ENCODE results near the gene SMIM1. TPM values are rescaled to one million over a fixed set of nuclear protein-coding genes. Genes with fewer than 3 reads are reported as not detected.
"Not testable (repeated sequence)": the region's sequence is repeated elsewhere in the genome, so short reads cannot be mapped to it uniquely, and the experiment has no call there.

SMIM1 gene
- total and polyA plus RNA-seq, 5 donors from 2014 or later, result 0.62 to 1.2 (median 0.81) TPM

DNA sequence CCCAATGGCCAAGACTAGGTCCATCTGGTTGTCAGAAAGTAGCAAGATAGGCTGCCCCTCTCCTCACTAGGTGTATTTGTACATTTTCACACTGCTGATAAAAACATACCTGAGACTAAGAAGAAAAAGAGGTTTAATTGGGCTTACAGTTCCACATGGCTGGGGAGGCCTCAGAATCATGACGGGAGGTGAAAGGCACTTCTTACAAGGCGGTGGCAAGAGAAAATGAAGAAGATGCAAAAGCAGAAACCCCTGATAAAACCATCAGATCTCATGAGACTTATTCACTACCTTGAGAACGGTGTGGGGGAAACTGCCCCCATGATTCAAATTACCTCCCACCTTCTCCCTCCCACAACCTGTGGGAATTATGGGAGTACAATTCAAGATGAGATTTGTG lies 28.2 kb downstream of the SMIM1 start:
- not testable (repeated sequence) for H3K36me3 Mint-ChIP-seq; H3K27ac ChIP-seq (ENCODE audit: insufficient read depth, low read length, poor library complexity, severe bottlenecking); H3K27me3 ChIP-seq (ENCODE audit: control insufficient read depth, insufficient read depth, low read length); H3K9me3 ChIP-seq (ENCODE audit: control insufficient read depth in 2 of 2, low read length in 2 of 2); H3K9me3 Mint-ChIP-seq; H3K36me3 ChIP-seq (ENCODE audit: control insufficient read depth, insufficient read depth, low read length); ATAC-seq (ENCODE audit: low read depth in 2 of 2); DNase-seq; H3K4me1 ChIP-seq (ENCODE audit: control insufficient read depth, insufficient read depth, low read length, poor library complexity, severe bottlenecking); H3K4me3 ChIP-seq (ENCODE audit: low read depth, low read length)
- peak overlapping the region in 1 of 4 donors; percentile 65 for H3K4me3 Mint-ChIP-seq
- peak overlapping the region in 1 of 3 donors; percentile 48 for H3K27ac Mint-ChIP-seq
- peaks cover 10 to 19% (median 16%) of the 10 kb centered on the region in 4 donors for H3K4me1 Mint-ChIP-seq
- peaks cover 30% of the 10 kb centered on the region for H3K27me3 Mint-ChIP-seq

DNA sequence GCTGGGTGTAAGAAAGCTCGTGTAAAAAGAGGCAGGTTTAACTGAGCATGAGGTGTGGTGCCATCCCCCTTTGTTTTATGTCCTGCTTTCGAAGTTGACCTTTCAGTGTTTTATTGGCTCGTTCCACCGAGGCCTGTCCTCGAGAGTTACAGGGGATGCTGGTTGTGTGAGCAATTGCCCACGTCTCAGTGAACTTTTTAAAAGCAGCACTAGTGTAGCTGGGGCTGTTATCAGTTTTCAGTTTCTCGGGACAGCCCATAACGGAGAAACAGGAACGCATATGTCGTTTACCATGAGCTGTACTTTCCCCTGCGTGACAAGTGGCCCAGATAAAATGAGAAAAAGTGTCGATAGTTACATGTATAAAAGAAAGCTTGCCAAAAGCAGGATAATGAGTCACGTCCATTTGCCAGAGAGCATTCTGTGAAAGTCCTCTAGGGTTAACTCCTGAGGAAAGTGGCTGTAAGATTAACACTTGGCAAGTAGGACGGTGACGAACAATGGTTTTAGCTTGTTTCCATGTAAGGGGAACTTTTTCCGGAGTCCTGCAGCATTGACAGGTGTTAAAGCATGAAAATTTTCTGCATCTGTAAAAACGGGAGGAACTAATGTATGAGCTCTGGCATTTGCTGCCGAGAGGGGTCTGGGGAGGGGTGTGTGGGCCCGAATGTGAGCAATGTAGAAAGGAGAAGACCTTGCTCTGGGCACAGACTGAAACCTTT lies 31.5 kb downstream of the SMIM1 start:
- Histone ChIP-seq H3K36me3 (ENCODE audit: control insufficient read depth, insufficient read depth, low read length) (no peaks in the 10 kb centered on the region), H3K4me1 (ENCODE audit: control insufficient read depth, insufficient read depth, low read length, poor library complexity, severe bottlenecking) (no peaks in the 10 kb centered on the region), H3K9me3 (ENCODE audit: control insufficient read depth in 2 of 2, low read length in 2 of 2) (no peaks in the 10 kb centered on the region), H3K27ac (ENCODE audit: insufficient read depth, low read length, poor library complexity, severe bottlenecking) (no peak overlapping the region), H3K4me3 (ENCODE audit: low read depth, low read length) (no peak overlapping the region), H3K27me3 (ENCODE audit: control insufficient read depth, insufficient read depth, low read length) (peaks cover 8% of the 10 kb centered on the region)
- Mint-ChIP-seq H3K4me1 (peaks cover 3 to 8% (median 6%) of the 10 kb centered on the region in 4 donors), H3K27ac (no peak overlapping the region), H3K9me3 (peaks cover 0 to 2% (median 0%) of the 10 kb centered on the region in 7 donors), H3K4me3 (no peak overlapping the region), H3K27me3 (peaks cover 30% of the 10 kb centered on the region), H3K36me3 (peaks cover 3% of the 10 kb centered on the region)
- DNase-seq (no peak), ATAC-seq (ENCODE audit: low read depth in 2 of 2) (no peak)

DNA sequence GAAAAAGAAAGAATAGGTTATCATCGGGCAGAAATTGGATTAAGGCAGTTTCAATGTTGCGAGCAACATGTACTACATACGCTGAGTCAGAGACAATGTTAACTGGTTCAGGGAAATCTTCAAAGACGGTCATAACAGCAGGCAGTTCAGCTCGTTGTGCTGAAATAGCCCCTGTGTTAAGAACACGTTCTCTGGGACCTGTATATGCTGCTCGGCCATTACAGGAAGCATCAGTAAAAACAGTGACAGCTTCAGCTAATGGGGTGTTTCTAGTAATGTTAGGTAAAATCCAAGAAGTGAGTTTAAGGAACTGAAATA lies 32.0 kb downstream of the SMIM1 start:
- H3K27ac Mint-ChIP-seq; H3K27ac ChIP-seq (ENCODE audit: insufficient read depth, low read length, poor library complexity, severe bottlenecking); H3K9me3 ChIP-seq (ENCODE audit: control insufficient read depth in 2 of 2, low read length in 2 of 2); ATAC-seq (ENCODE audit: low read depth in 2 of 2); H3K36me3 Mint-ChIP-seq; H3K4me3 ChIP-seq (ENCODE audit: low read depth, low read length); H3K9me3 Mint-ChIP-seq; H3K4me1 Mint-ChIP-seq; H3K36me3 ChIP-seq (ENCODE audit: control insufficient read depth, insufficient read depth, low read length); H3K4me1 ChIP-seq (ENCODE audit: control insufficient read depth, insufficient read depth, low read length, poor library complexity, severe bottlenecking); H3K4me3 Mint-ChIP-seq; DNase-seq; H3K27me3 ChIP-seq (ENCODE audit: control insufficient read depth, insufficient read depth, low read length): not testable (repeated sequence)
- H3K27me3 Mint-ChIP-seq, result peaks cover 30% of the 10 kb centered on the region

DNA sequence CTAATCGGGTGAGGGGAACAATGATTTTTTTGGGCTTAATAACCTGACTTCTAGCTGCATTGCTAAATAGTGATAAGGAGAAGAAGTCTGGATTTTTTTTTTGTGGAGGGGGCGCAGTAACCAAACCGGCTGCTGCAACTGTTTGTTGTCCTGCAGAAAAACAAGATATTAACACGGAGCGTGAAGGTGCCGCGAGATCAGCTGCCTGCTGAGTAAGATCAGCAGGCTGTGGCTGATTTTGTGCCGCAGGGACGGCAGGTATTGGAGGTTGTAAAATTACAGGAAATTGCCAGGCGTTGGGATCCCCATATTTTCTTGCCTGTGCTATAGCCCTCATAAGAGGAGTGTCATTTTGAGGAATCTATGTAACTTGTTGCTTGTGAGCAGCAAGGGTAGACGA lies 32.5 kb downstream of the SMIM1 start:
- peaks cover 8% of the 10 kb centered on the region for H3K27me3 ChIP-seq (ENCODE audit: control insufficient read depth, insufficient read depth, low read length)
- H3K27ac ChIP-seq (ENCODE audit: insufficient read depth, low read length, poor library complexity, severe bottlenecking), result no peak overlapping the region
- Mint-ChIP-seq H3K36me3 (no peaks in the 10 kb centered on the region), H3K4me1 (peaks cover 3 to 8% (median 6%) of the 10 kb centered on the region in 4 donors), H3K27me3 (peaks cover 30% of the 10 kb centered on the region), H3K9me3 (peaks cover 0 to 2% (median 0%) of the 10 kb centered on the region in 7 donors), H3K4me3 (no peak overlapping the region), H3K27ac (peak overlapping the region in 1 of 3 donors; percentile 48)
- no peaks in the 10 kb centered on the region for H3K36me3 ChIP-seq (ENCODE audit: control insufficient read depth, insufficient read depth, low read length)
- no peak for ATAC-seq (ENCODE audit: low read depth in 2 of 2)
- H3K4me1 ChIP-seq (ENCODE audit: control insufficient read depth, insufficient read depth, low read length, poor library complexity, severe bottlenecking), result no peaks in the 10 kb centered on the region
- no peaks in the 10 kb centered on the region for H3K9me3 ChIP-seq (ENCODE audit: control insufficient read depth in 2 of 2, low read length in 2 of 2)
- DNase-seq, result no peak
- no peak overlapping the region for H3K4me3 ChIP-seq (ENCODE audit: low read depth, low read length)

DNA sequence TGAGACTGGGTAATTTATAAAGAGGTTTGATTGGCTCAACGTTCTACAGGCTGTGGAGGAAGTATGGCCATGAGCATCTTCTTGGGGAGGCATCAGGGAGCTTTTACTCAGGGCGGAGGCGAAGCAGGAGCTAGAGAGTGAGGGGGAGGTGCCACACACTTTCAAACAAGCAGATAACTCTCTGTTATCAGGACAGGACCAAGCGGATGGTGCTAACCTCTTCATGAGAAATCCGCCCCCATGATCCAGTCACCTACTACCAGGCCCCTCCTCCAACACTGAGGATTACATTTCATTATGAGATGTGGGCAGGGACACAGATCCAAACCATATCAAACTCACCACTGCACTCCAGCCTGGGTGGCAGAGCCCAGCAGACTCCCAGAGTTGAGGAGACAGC lies 35.2 kb downstream of the SMIM1 start:
- H3K4me1 ChIP-seq (ENCODE audit: control insufficient read depth, insufficient read depth, low read length, poor library complexity, severe bottlenecking), result no peaks in the 10 kb centered on the region
- Mint-ChIP-seq H3K4me1 (no peaks in the 10 kb centered on the region), H3K4me3 (no peak overlapping the region), H3K9me3 (peaks cover 0 to 2% (median 0%) of the 10 kb centered on the region in 7 donors), H3K27ac (no peak overlapping the region), H3K36me3 (no peaks in the 10 kb centered on the region), H3K27me3 (peaks cover 15% of the 10 kb centered on the region)
- H3K27me3 ChIP-seq (ENCODE audit: control insufficient read depth, insufficient read depth, low read length), result peaks cover 5% of the 10 kb centered on the region
- H3K9me3 ChIP-seq (ENCODE audit: control insufficient read depth in 2 of 2, low read length in 2 of 2), result no peaks in the 10 kb centered on the region
- H3K36me3 ChIP-seq (ENCODE audit: control insufficient read depth, insufficient read depth, low read length), result no peaks in the 10 kb centered on the region
- no peak for ATAC-seq (ENCODE audit: low read depth in 2 of 2)
- no peak overlapping the region for H3K4me3 ChIP-seq (ENCODE audit: low read depth, low read length)
- no peak for DNase-seq
- no peak overlapping the region for H3K27ac ChIP-seq (ENCODE audit: insufficient read depth, low read length, poor library complexity, severe bottlenecking)

DNA sequence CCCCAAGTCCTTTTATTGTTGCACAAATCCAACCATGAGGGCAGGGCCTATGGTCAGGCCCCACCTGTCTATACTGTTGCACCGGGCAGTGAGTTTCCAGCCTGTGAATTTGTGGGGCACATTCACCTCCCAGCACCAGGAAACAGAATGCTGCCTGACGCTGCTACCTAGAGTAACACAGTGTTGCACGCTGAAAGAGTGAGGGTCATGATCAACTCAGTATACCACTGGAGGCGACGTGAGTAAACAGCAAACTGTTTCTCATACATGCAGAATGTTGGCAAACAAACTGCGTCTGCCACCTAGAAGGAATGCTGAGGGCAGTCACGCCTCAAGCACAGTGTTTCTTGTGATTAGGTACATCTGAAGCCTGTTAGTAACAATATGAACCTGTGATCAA lies 37.1 kb downstream of the SMIM1 start:
- H3K27ac Mint-ChIP-seq, result no peak overlapping the region
- peaks cover 4% of the 10 kb centered on the region for H3K36me3 Mint-ChIP-seq
- Histone ChIP-seq H3K4me3 (ENCODE audit: low read depth, low read length) (no peak overlapping the region), H3K4me1 (ENCODE audit: control insufficient read depth, insufficient read depth, low read length, poor library complexity, severe bottlenecking) (no peaks in the 10 kb centered on the region), H3K27ac (ENCODE audit: insufficient read depth, low read length, poor library complexity, severe bottlenecking) (no peak overlapping the region), H3K27me3 (ENCODE audit: control insufficient read depth, insufficient read depth, low read length) (no peaks in the 10 kb centered on the region), H3K9me3 (ENCODE audit: control insufficient read depth in 2 of 2, low read length in 2 of 2) (no peaks in the 10 kb centered on the region), H3K36me3 (ENCODE audit: control insufficient read depth, insufficient read depth, low read length) (peaks cover 6% of the 10 kb centered on the region)
- DNase-seq, result no peak
- H3K4me3 Mint-ChIP-seq, result no peak overlapping the region
- ATAC-seq (ENCODE audit: low read depth in 2 of 2), result no peak
- peaks cover 6% of the 10 kb centered on the region for H3K27me3 Mint-ChIP-seq
- H3K4me1 Mint-ChIP-seq, result no peaks in the 10 kb centered on the region
- H3K9me3 Mint-ChIP-seq, result peaks cover 0 to 2% (median 0%) of the 10 kb centered on the region in 7 donors

DNA sequence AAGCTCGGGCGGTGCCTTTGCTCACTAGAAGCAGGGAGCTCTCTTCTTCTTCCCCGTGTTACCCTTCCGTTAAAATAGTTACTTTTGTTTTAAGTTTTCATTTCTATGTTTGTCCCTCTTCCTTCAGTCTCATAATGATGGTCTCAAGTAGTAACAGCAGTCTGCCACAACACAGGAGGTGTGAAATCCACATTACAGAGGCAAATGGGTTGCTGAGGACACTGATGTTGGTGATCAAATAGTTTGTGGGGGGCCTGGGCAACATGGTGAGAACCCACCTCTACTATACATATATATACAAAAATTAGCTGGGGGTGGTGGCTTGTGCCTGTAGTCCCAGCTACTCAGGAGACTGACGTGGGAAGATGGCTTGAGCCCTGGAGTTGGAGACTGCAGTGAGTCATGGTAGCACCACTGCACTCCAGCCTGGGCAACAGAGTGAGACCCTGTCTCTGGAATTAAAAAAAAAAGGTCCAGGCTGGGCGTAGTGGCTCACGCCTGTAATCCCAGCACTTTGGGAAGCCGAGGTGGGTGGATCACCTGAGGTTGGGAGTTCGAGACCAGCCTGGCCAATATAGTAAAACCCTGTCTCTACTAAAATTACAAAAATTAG lies 37.7 kb downstream of the SMIM1 start:
- H3K9me3 Mint-ChIP-seq; H3K27me3 ChIP-seq (ENCODE audit: control insufficient read depth, insufficient read depth, low read length); H3K4me3 ChIP-seq (ENCODE audit: low read depth, low read length); H3K9me3 ChIP-seq (ENCODE audit: control insufficient read depth in 2 of 2, low read length in 2 of 2); H3K4me1 Mint-ChIP-seq; H3K27ac Mint-ChIP-seq; H3K27me3 Mint-ChIP-seq; DNase-seq; H3K27ac ChIP-seq (ENCODE audit: insufficient read depth, low read length, poor library complexity, severe bottlenecking); H3K4me1 ChIP-seq (ENCODE audit: control insufficient read depth, insufficient read depth, low read length, poor library complexity, severe bottlenecking); ATAC-seq (ENCODE audit: low read depth in 2 of 2); H3K36me3 Mint-ChIP-seq; H3K4me3 Mint-ChIP-seq: not testable (repeated sequence)
- peaks cover 12% of the 10 kb centered on the region for H3K36me3 ChIP-seq (ENCODE audit: control insufficient read depth, insufficient read depth, low read length)

DNA sequence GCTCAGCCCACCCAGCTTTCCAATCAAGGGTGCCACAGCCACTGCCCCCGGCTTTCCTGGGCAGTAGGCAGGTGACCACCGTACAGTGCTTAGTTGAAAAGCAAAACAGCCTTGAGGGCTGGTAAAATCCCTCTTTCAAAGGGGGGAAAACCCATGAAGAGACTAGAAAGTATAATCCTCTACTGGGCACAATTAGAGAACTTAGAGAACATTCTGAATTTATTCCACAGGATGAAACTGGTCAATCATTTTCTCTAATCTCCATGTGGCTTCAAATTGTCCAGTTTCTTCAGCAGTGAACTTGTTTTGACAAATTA lies 39.0 kb downstream of the SMIM1 start:
- Histone ChIP-seq H3K27me3 (ENCODE audit: control insufficient read depth, insufficient read depth, low read length) (no peaks in the 10 kb centered on the region), H3K9me3 (ENCODE audit: control insufficient read depth in 2 of 2, low read length in 2 of 2) (no peaks in the 10 kb centered on the region), H3K4me3 (ENCODE audit: low read depth, low read length) (no peak overlapping the region), H3K36me3 (ENCODE audit: control insufficient read depth, insufficient read depth, low read length) (peaks cover 17% of the 10 kb centered on the region), H3K27ac (ENCODE audit: insufficient read depth, low read length, poor library complexity, severe bottlenecking) (no peak overlapping the region), H3K4me1 (ENCODE audit: control insufficient read depth, insufficient read depth, low read length, poor library complexity, severe bottlenecking) (no peaks in the 10 kb centered on the region)
- DNase-seq (no peak), ATAC-seq (ENCODE audit: low read depth in 2 of 2) (no peak)
- Mint-ChIP-seq H3K27me3 (no peaks in the 10 kb centered on the region), H3K9me3 (peaks cover 0 to 2% (median 0%) of the 10 kb centered on the region in 7 donors), H3K36me3 (peaks cover 12% of the 10 kb centered on the region), H3K4me3 (no peak overlapping the region), H3K27ac (no peak overlapping the region), H3K4me1 (no peaks in the 10 kb centered on the region)

Measured in CD4-positive, CD25-positive, alpha-beta regulatory T cell (primary cell).